Sigmoid colon (tissue), 4 donors: ENCODE results near the gene HDDC2.

Experiments
- EP300 ChIP-seq, 4 donors: sonication (generic); formaldehyde crosslinking; IDR thresholded peaks; one replicate each; pipeline ENCODE4 v1.6.1; 2017; ENCODE audit warnings: antibody characterized with exemption in 4 of 4
- POLR2A ChIP-seq, 2 donors: fragments of 450-650 bp; IDR thresholded peaks; one replicate each; pipeline ENCODE4 v1.6.1; 2016; ENCODE audit warnings: antibody characterized with exemption in 2 of 2, mild to moderate bottlenecking in 2 of 2, moderate library complexity in 2 of 2
- POLR2AphosphoS5 ChIP-seq, 4 donors: sonication (generic); formaldehyde crosslinking; IDR thresholded peaks; one replicate each; pipeline ENCODE4 v1.6.1; 2017; ENCODE audit warnings: antibody characterized with exemption in 4 of 4
- TF ChIP-seq, protein P1 (sequence below), 4 experiments: fragments of 450-650 bp in 3 of 4; fragments of 200-600 bp in 1 of 4; IDR thresholded peaks; one replicate each; pipeline ENCODE4 v1.5.1; 2016 to 2019; ENCODE audit warnings: antibody characterized with exemption in 4 of 4, mild to moderate bottlenecking in 3 of 4, moderate library complexity in 2 of 4

DNA sequence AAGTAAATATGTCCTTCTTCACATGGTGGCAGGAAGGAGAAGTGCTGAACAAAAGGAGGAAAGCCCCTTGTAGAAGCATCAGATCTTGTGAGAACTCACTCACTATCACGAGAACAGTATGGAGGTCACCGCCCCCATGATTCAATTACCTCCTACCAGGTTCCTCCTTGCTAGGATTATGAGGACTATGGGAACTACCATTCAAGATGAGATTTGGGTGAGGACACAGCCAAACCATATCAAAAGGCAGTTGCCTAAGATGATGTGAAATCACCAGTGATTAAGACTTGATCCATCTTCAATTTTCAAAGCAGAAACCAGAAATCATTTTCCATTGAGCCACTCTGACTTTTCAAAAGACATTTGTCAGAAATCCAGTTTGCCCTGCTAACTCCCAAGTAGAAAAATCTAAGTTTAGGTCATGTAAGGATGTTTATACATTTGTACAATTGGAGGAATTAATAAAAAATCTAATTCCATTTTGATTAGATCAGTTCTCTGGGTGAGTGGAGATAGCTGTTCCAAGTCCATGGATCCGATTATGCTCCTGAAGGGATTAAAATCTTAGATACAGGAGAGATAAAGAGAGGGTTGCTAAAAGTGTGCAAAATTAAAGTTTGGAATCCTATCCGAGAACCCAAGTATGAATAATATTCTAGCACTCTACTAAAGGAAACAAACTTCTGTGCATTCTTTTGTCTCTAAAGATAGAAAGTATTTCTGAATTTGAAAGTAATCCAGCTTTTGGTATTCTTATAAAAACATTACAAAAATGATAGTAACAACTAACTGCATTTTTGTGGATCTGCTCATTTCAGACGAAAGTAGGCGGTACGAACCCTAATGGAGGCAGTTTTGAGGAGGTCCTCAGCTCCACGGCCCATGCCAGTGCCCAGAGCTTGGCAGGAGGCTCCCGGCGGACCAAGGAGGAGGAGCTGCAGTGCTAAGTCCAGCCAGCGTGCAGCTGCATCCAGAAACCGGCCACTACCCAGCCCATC, 39.5 kb downstream of the HDDC2 start:
- TF ChIP-seq POLR2A (IDR thresholded peaks at IDR 0.05) (no peak), POLR2AphosphoS5 (IDR thresholded peaks at IDR 0.05) (no peak), EP300 (IDR thresholded peaks at IDR 0.05) (no peak)
- TF ChIP-seq, protein P1, sequence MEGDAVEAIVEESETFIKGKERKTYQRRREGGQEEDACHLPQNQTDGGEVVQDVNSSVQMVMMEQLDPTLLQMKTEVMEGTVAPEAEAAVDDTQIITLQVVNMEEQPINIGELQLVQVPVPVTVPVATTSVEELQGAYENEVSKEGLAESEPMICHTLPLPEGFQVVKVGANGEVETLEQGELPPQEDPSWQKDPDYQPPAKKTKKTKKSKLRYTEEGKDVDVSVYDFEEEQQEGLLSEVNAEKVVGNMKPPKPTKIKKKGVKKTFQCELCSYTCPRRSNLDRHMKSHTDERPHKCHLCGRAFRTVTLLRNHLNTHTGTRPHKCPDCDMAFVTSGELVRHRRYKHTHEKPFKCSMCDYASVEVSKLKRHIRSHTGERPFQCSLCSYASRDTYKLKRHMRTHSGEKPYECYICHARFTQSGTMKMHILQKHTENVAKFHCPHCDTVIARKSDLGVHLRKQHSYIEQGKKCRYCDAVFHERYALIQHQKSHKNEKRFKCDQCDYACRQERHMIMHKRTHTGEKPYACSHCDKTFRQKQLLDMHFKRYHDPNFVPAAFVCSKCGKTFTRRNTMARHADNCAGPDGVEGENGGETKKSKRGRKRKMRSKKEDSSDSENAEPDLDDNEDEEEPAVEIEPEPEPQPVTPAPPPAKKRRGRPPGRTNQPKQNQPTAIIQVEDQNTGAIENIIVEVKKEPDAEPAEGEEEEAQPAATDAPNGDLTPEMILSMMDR (IDR thresholded peaks at IDR 0.05) = no peak
